HepG2 (cell line): ENCODE data around the gene PKP3. TPM values are rescaled to one million over a fixed set of nuclear protein-coding genes. Genes with fewer than 3 reads are reported as not detected.

Source experiments
- ATAC-seq: fragments of 200-7000 bp; cut with Tn5 transposase; 3 replicates; pipeline ENCODE4 v1.9.1; 2020; ENCODE audit warnings: mild to moderate bottlenecking, moderate library complexity
- BruUV-seq: library from RNA; stranded (reverse); fragments of 400-500 nt; replicated peaks from 2 replicates; lab custom pipeline; 2021; lab: Mats Ljungman, UMichigan
- CTCF ChIA-PET: fragments of 300-600 bp; formaldehyde crosslinking; extraction: SDS; loops from one replicate; lab custom pipeline; 2021; ENCODE audit warnings: low total read pairs, inconsistent platforms, low intra/inter-chr PET ratio; lab: Yijun Ruan, JAX
- POLR2A ChIA-PET: fragments of 350-600 bp; sonication (Branson Sonifier 250); formaldehyde crosslinking; loops from one replicate; lab custom pipeline; 2020; ENCODE audit warnings: antibody characterized with exemption, inconsistent platforms; lab: Yijun Ruan, JAX
- DNase-seq: peaks from one replicate; pipeline ENCODE4 v3.0.0-alpha.2; 2015; ENCODE audit warnings: low spot score
- FAIRE-seq: peaks from 3 replicates; lab custom pipeline; 2011; peaks lifted over from hg19 to GRCh38; lab: Jason Lieb, UNC
- H2AFZ ChIP-seq: one replicate; pipeline ENCODE4 v1.6.1; 2011; ENCODE audit warnings: low read length, inconsistent platforms
- H3K27ac ChIP-seq: fragments of 300-600 bp; 3 replicates; pipeline ENCODE4 v1.8.0; 2011; ENCODE audit warnings: mixed run types, mild to moderate bottlenecking, mixed read lengths, low read length, inconsistent platforms; ENCODE audit not compliant: insufficient read depth; ENCODE audit errors: extremely low read length
- H3K27me3 ChIP-seq, 2 experiments: fragments of 200-600 bp in 1 of 2; 2 replicates in 1 of 2; 3 replicates in 1 of 2; pipeline versions ENCODE4 v1.6.0 to v1.8.0; 2011; ENCODE audit warnings: low read length in 2 of 2, mild to moderate bottlenecking in 2 of 2, moderate library complexity in 2 of 2, inconsistent platforms in 1 of 2; ENCODE audit not compliant: insufficient read depth in 2 of 2, control insufficient read depth in 1 of 2
- H3K36me3 ChIP-seq, 2 experiments: fragments of 200-600 bp in 1 of 2; replicated peaks in 1 of 2; 2 replicates in 1 of 2; 3 replicates in 1 of 2; pipeline versions ENCODE4 v1.5.1 to v1.8.0; 2011; ENCODE audit warnings: low read length in 2 of 2, inconsistent platforms in 1 of 2; ENCODE audit not compliant: insufficient read depth in 2 of 2, control insufficient read depth in 1 of 2
- H3K4me1 ChIP-seq: 2 replicates; pipeline ENCODE4 v1.5.1; 2012; ENCODE audit warnings: low read length, inconsistent platforms; ENCODE audit not compliant: insufficient read depth
- H3K4me2 ChIP-seq: 2 replicates; pipeline ENCODE4 v1.6.0; 2011; ENCODE audit warnings: low read depth, low read length, inconsistent platforms
- H3K4me3 ChIP-seq, 3 experiments: fragments of 200-600 bp in 1 of 3; sonication (generic), shearing (Covaris generic) in 1 of 3; replicated peaks in 1 of 3; 2 replicates each; pipeline ENCODE4 v1.5.1; 2011 to 2016; ENCODE audit warnings: low read length in 3 of 3, inconsistent platforms in 2 of 3, low read depth in 2 of 3, mild to moderate bottlenecking in 2 of 3, control low read depth in 1 of 3, mixed read lengths in 1 of 3; ENCODE audit not compliant: insufficient read depth in 1 of 3
- H3K79me2 ChIP-seq: one replicate; pipeline ENCODE4 v1.6.1; 2011; ENCODE audit warnings: low read length, inconsistent platforms; ENCODE audit not compliant: insufficient read depth
- H3K9ac ChIP-seq: 2 replicates; pipeline ENCODE4 v1.6.0; 2011; ENCODE audit warnings: mild to moderate bottlenecking, low read depth, low read length, inconsistent platforms; ENCODE audit not compliant: insufficient read depth
- H3K9me3 ChIP-seq: 2 replicates; pipeline ENCODE4 v1.5.1; 2012; ENCODE audit warnings: mild to moderate bottlenecking, low read length
- H4K20me1 ChIP-seq: 2 replicates; pipeline ENCODE4 v1.6.0; 2011; ENCODE audit warnings: inconsistent platforms, mild to moderate bottlenecking, low read length, moderate library complexity; ENCODE audit not compliant: insufficient read depth
- ETV6 ChIP-seq: sonication (generic); formaldehyde crosslinking; conservative IDR thresholded peaks from 2 replicates; pipeline ENCODE4 v1.4.0; 2020; ENCODE audit warnings: missing genetic modification reagents
- GLMP ChIP-seq: sonication (generic); formaldehyde crosslinking; IDR thresholded peaks from 2 replicates; pipeline ENCODE4 v1.9.0; 2021; ENCODE audit warnings: missing genetic modification reagents, mild to moderate bottlenecking, borderline replicate concordance
- MEIS2 ChIP-seq: sonication (generic); formaldehyde crosslinking; IDR thresholded peaks from 2 replicates; pipeline ENCODE4 v1.9.0; 2021; ENCODE audit warnings: mild to moderate bottlenecking, missing genetic modification reagents
- NFKBIZ ChIP-seq: IDR thresholded peaks from 2 replicates; pipeline ENCODE4 v1.6.1; 2018; ENCODE audit warnings: missing genetic modification reagents, missing compliant biosample characterization
- RBM22 ChIP-seq: fragments of 200-400 bp; formaldehyde crosslinking; optimal IDR thresholded peaks from 2 replicates; pipeline ENCODE3; 2017; ENCODE audit warnings: mild to moderate bottlenecking, low read length, moderate library complexity
- RBM39 ChIP-seq: fragments of 200-400 bp; formaldehyde crosslinking; IDR thresholded peaks from one replicate; pipeline ENCODE4 v1.6.1; 2018; ENCODE audit warnings: antibody characterized with exemption, mild to moderate bottlenecking, low read depth, low read length; ENCODE audit not compliant: poor library complexity, severe bottlenecking
- SETDB1 ChIP-seq: sonication (generic); formaldehyde crosslinking; IDR thresholded peaks from 2 replicates; pipeline ENCODE4 v1.5.1; 2020; ENCODE audit warnings: missing genetic modification reagents, mild to moderate bottlenecking, borderline replicate concordance
- SMAD9 ChIP-seq: sonication (generic); formaldehyde crosslinking; IDR thresholded peaks from 2 replicates; pipeline ENCODE4 v1.5.1; 2020; ENCODE audit warnings: mild to moderate bottlenecking, missing genetic modification reagents
- ZFP36L1 ChIP-seq: sonication (generic); formaldehyde crosslinking; IDR thresholded peaks from 2 replicates; pipeline ENCODE4 v1.8.0; 2022; ENCODE audit warnings: mild to moderate bottlenecking, missing genetic modification reagents, moderate library complexity
- ZNF383 ChIP-seq: sonication (generic); formaldehyde crosslinking; IDR thresholded peaks from 2 replicates; pipeline ENCODE4 v1.4.0; 2020; ENCODE audit warnings: missing genetic modification reagents, mild to moderate bottlenecking, borderline replicate concordance
- ZNF577 ChIP-seq: sonication (generic); formaldehyde crosslinking; IDR thresholded peaks from 2 replicates; pipeline ENCODE4 v1.4.0; 2020; ENCODE audit warnings: mild to moderate bottlenecking, low read depth, missing genetic modification reagents, borderline replicate concordance
- ZSCAN30 ChIP-seq: sonication (generic); formaldehyde crosslinking; IDR thresholded peaks from 2 replicates; pipeline ENCODE4 v1.5.0; 2020; ENCODE audit warnings: mild to moderate bottlenecking, missing genetic modification reagents
- WGBS: methylation state at CpG from one replicate; pipeline ENCODE4 v1.1.6; 2017; ENCODE audit warnings: low lambda C conversion rate; 5-methylcytosine and 5-hydroxymethylcytosine counted together
- in situ Hi-C: cut with HindIII; loops from 2 replicates; pipeline ENCODE4 v1.10.0; 2017; ENCODE audit warnings: low pct_unique_long_range_greater_than_20kb; ENCODE audit not compliant: extremely low pct_ligation_motif_present
- intact Hi-C: fragments of 100-400 bp; cut with micrococcal nuclease; formaldehyde crosslinking; loops from one replicate; pipeline ENCODE4 v1.10.0; 2022; ENCODE audit not compliant: unreplicated experiment
- polyA plus RNA-seq, 8 experiments: library from polyadenylated mRNA; depleted of rRNA in 3 of 8; stranded (reverse) in 7 of 8; unstranded in 1 of 8; fragments of >200 nt; fragmentation: Illumina TruSeq in 4 of 8; extraction: Trizol in 4 of 8; gene quantifications; 2 replicates each; pipeline versions ENCODE4 v1.2.1 to v1.2.3, GENCODE V29; 2011 to 2016; ENCODE audit warnings: low read depth in 4 of 8, missing spikeins in 1 of 8, mixed read lengths in 1 of 8; ENCODE audit not compliant: insufficient read depth in 1 of 8
- total RNA-seq, 5 experiments: library from RNA; depleted of rRNA; stranded (reverse); fragments of >200 nt; fragmentation: Illumina TruSeq; extraction: Trizol; gene quantifications; 2 replicates each; pipeline ENCODE4 v1.2.3, GENCODE V29; 2016; ENCODE audit warnings: low read depth in 1 of 5
- TF ChIP-seq, protein P1 (sequence below): sonication (generic); formaldehyde crosslinking; IDR thresholded peaks from 2 replicates; pipeline ENCODE4 v1.5.0; 2020; ENCODE audit warnings: missing genetic modification reagents
- TF ChIP-seq, protein P2 (sequence below): sonication (generic); formaldehyde crosslinking; IDR thresholded peaks from 2 replicates; pipeline ENCODE4; 2020; ENCODE audit warnings: missing genetic modification reagents, mild to moderate bottlenecking, borderline replicate concordance

Gene PKP3
- total and polyA plus RNA-seq, 2 of the 13 experiments (the other 11 are each of a cell fraction or from before 2014, with no cell fraction given) = 18.0 to 28.7 TPM

GRCh38 chr11:420054-420910 is 26.3 kb downstream of the PKP3 start:
- in situ Hi-C loops = no loop called here
- no TSS peak for BruUV-seq
- Histone ChIP-seq H3K27me3 (peaks cover 2 to 7% of the 10 kb centered on the region in 2 experiments; a peak in 1 of 5 replicates), H3K36me3 (no peaks in the 10 kb centered on the region), H3K4me1 (peaks cover 13% of the 10 kb centered on the region), H3K79me2 (no peaks in the 10 kb centered on the region), H4K20me1 (no peaks in the 10 kb centered on the region), H3K27ac (no peak overlapping the region), H3K9ac (no peak overlapping the region), H3K4me2 (no peak overlapping the region), H3K9me3 (no peaks in the 10 kb centered on the region), H2AFZ (no peak overlapping the region), H3K4me3 (no peak overlapping the region)
- DNase-seq = no peak
- no peak for TF ChIP-seq ZNF577 (CRISPR knock-in tag)
- TF ChIP-seq, protein P1, sequence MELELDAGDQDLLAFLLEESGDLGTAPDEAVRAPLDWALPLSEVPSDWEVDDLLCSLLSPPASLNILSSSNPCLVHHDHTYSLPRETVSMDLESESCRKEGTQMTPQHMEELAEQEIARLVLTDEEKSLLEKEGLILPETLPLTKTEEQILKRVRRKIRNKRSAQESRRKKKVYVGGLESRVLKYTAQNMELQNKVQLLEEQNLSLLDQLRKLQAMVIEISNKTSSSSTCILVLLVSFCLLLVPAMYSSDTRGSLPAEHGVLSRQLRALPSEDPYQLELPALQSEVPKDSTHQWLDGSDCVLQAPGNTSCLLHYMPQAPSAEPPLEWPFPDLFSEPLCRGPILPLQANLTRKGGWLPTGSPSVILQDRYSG (CRISPR knock-in tag) = no peak
- no peak for TF ChIP-seq ETV6 (CRISPR knock-in tag)
- TF ChIP-seq ZSCAN30 = no peak
- TF ChIP-seq NFKBIZ (CRISPR knock-in tag) = no peak
- TF ChIP-seq ZFP36L1 (CRISPR knock-in tag) = no peak
- no peak for TF ChIP-seq SMAD9 (CRISPR knock-in tag)
- no peak for TF ChIP-seq RBM22
- no peak for TF ChIP-seq ZNF383 (CRISPR knock-in tag)
- TF ChIP-seq, protein P2, sequence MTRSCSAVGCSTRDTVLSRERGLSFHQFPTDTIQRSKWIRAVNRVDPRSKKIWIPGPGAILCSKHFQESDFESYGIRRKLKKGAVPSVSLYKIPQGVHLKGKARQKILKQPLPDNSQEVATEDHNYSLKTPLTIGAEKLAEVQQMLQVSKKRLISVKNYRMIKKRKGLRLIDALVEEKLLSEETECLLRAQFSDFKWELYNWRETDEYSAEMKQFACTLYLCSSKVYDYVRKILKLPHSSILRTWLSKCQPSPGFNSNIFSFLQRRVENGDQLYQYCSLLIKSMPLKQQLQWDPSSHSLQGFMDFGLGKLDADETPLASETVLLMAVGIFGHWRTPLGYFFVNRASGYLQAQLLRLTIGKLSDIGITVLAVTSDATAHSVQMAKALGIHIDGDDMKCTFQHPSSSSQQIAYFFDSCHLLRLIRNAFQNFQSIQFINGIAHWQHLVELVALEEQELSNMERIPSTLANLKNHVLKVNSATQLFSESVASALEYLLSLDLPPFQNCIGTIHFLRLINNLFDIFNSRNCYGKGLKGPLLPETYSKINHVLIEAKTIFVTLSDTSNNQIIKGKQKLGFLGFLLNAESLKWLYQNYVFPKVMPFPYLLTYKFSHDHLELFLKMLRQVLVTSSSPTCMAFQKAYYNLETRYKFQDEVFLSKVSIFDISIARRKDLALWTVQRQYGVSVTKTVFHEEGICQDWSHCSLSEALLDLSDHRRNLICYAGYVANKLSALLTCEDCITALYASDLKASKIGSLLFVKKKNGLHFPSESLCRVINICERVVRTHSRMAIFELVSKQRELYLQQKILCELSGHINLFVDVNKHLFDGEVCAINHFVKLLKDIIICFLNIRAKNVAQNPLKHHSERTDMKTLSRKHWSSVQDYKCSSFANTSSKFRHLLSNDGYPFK (CRISPR knock-in tag) = no peak
- TF ChIP-seq GLMP (CRISPR knock-in tag) = no peak
- TF ChIP-seq MEIS2 = no peak
- TF ChIP-seq SETDB1 = no peak
- no peak for TF ChIP-seq RBM39
- POLR2A ChIA-PET = no interaction called here
- ATAC-seq = no peak
- no peak for FAIRE-seq
- CTCF ChIA-PET = no interaction called here
- intact Hi-C loops = no loop called here
- 94% methylated on average over 67 of the region's 71 CpGs for WGBS
